RWPE1 (cell line): Measurements from ENCODE around the gene MIEF2.
"Not testable (repeated sequence)": the region's sequence is repeated elsewhere in the genome, so short reads cannot be mapped to it uniquely, and the experiment has no call there.

ENCODE experiments used
- CTCF ChIA-PET: fragments of 350-600 bp; sonication (Branson Sonifier 250); formaldehyde crosslinking; extraction: SDS; loops from one replicate; lab custom pipeline; 2021; lab: Yijun Ruan, JAX
- POLR2A ChIA-PET: fragments of 400-600 bp; formaldehyde crosslinking; extraction: SDS; loops from one replicate; lab custom pipeline; 2020; ENCODE audit warnings: antibody characterized with exemption; ENCODE audit not compliant: low non-redundant PET; lab: Yijun Ruan, JAX
- DNase-seq: peaks from one replicate; pipeline ENCODE4 v3.0.0; 2012; ENCODE audit warnings: low spot score
- H3K27ac ChIP-seq: fragments of 450-650 bp; 2 replicates; pipeline ENCODE4 v1.5.1; 2017
- TF ChIP-seq, protein P1 (sequence below): fragments of 450-650 bp; conservative IDR thresholded peaks from 2 replicates; pipeline ENCODE4 v1.5.1; 2017; ENCODE audit warnings: low read depth, mild to moderate bottlenecking

MIEF2 gene

DNA sequence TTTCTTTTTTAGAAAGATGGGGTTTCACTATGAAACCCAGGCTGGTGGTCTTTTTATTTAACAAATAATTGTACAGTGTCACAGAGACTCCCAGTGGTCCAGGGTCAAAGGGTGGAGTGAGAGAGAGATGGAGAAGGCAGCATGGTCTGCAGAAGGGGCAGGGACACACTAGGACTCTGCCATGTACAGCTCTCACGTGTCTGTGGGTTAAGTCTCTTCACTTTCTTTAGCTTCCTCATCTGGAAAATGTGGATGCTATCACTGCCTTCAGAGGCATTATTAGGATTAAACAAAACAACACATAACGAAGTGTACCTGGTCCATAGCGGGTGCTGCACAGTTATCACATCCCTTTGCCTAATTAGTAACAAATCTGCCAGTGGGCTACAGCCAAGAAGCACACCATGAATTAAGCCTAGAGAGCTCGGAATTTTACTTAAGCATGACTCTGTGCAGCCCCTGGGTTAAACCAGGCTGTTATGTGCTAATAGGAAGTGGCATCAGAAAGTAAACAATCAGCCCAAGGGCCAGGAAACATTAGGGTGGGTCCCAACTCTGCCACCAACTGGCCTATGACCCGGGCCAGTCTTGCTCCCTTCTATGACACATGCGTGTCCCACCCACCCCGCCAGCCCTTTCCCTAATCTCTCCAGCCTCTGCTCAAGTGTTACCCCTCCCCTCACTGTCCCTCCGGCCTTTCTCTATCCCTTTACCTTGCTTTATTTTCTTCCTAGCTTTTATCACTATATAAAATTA is 40.4 kb downstream of the MIEF2 start:
- no peak for DNase-seq
- POLR2A ChIA-PET: no interaction called here

DNA sequence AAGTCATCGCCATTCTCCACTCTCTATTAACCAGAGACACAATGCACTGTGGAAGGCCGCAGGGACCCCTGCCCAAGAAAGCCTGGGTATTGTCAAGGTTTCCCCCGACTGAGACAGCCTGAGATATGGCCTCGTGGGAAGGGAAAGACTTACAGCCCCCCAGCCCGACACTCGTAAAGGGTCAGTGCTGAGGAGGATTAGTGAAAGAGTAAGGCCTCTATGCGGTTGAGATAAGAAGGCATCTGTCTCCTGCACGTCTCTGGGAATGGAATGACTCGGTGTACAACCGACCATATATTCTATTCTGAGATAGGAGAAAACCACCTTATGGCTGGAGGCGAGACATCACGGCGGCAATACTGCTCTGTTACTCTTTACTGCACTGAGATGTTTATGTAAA is 42.7 kb downstream of the MIEF2 start:
- CTCF ChIA-PET, POLR2A ChIA-PET, DNase-seq, H3K27ac ChIP-seq: not testable (repeated sequence)

More for the DNA sequence above, 40.4 kb downstream of the MIEF2 start:
- CTCF ChIA-PET: no interaction called here
- TF ChIP-seq, protein P1, sequence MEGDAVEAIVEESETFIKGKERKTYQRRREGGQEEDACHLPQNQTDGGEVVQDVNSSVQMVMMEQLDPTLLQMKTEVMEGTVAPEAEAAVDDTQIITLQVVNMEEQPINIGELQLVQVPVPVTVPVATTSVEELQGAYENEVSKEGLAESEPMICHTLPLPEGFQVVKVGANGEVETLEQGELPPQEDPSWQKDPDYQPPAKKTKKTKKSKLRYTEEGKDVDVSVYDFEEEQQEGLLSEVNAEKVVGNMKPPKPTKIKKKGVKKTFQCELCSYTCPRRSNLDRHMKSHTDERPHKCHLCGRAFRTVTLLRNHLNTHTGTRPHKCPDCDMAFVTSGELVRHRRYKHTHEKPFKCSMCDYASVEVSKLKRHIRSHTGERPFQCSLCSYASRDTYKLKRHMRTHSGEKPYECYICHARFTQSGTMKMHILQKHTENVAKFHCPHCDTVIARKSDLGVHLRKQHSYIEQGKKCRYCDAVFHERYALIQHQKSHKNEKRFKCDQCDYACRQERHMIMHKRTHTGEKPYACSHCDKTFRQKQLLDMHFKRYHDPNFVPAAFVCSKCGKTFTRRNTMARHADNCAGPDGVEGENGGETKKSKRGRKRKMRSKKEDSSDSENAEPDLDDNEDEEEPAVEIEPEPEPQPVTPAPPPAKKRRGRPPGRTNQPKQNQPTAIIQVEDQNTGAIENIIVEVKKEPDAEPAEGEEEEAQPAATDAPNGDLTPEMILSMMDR: no peak
- H3K27ac ChIP-seq: no peak overlapping the region

DNA sequence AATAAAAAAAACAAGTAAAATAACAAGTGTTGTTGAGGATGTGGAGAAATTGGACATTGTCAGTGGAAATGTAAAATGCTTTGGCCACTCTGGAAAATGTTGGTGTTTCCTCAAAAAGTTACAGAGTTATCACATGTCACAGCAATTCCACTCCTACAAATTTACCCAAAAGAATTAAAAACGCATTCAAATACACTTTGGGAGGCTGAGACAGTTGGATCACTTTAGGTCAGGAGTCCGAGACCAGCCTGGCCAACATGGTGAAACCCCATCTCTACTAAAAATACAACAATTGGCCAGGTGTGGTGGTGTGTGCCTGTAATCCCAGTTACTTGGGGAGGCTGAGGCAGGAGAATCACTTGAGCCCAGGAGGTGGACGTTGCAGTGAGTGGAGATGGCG is 48.7 kb downstream of the MIEF2 start:
- no peak overlapping the region for H3K27ac ChIP-seq
- CTCF ChIA-PET: no interaction called here
- no peak for DNase-seq
- TF ChIP-seq, protein P1: no peak
- POLR2A ChIA-PET: no interaction called here

DNA sequence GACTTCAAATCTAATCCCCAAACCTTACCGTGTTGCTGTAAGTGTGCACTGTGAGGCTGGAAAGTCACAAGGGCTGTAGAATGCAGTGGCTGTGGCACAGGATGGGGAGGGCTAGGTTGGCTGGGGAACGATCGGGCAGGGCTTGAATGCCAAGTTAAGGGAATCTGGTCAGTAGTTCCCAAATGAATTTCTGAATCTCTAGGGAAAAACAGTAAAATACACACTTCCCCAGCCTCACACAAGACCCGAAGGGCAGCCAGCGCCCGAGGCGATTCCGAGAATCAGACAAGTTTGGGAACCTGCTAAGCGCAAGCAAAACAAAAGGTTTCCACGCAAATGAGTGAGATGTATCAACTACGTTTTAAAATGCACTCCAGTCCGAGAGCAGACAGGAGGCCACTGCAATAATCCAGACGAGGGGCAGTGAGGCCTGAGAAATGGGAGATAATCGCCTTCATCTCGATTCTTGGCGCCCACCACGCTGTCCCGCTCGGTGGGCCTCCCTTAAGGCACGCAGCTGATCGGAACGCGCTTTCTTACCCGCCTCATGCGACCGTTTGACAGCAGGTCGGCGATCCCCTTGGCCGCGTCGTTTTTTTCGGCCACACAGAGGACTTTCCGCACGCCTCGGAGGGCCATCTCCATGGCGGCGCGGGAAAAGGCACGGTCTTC is 53.7 kb downstream of the MIEF2 start:
- POLR2A ChIA-PET: no interaction called here

DNA sequence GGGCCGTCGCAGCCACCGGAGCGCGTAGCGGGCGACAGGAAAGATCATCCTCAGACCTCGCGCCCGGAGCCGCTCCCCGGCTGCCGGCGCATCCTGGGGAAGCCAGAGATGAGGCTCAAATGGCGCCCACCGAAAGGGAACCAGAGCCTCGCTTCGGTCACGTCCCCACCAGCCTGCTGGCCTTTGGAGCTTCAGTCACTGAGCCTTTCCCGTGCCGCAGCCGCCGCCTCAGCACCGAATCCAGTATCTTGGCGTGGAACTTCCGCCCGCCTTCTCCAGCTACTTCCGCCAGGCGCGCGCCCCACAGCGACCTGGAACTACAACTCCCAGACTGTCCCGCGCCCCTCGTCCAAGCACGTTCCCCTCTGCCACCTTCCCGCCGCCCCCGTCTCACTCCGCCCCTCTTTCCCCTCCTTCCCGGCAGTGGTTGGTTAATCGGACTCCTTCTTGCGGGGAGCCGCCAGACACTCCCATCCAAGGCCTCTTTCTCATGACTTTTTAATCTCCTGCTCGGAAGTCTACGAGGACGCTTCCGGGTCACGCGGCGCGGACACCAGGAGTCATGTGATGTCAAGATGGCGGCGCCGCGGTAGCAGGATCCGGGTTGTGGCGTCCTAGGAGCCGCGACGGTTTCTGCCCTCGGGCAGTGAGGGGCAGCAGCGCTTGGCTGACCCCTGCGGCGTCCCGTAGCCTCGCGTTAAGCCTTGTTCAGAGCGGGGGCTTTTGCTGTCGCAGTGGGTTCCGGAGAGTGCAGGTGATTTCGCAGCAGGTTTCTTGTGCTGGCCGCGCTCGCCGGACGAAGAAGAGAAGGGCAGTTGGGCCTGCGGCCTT is 54.5 kb downstream of the MIEF2 start, which contains the start of the genes SMCR8 and TOP3A:
Gene SMCR8 (plus strand): TSS at position 563 of the 831 bp plus-strand sequence. CDS start 497 bp downstream, outside the sequence.
Gene TOP3A (minus strand): TSS at position 264 of the 831 bp plus-strand sequence. CDS start 216 bp downstream, at position 48.
- TF ChIP-seq, protein P1: no peak
- peak; percentile 95 for DNase-seq
- CTCF ChIA-PET: interaction anchor here (0.6 kb wide), 1 partner anchor 48 kb away, joined by 7 read pairs; no protein-coding TSS in a partner anchor
- POLR2A ChIA-PET: no interaction called here
- H3K27ac ChIP-seq: peak within 1 kb of the TSS; percentile 87

More for the DNA sequence above, 53.7 kb downstream of the MIEF2 start:
- CTCF ChIA-PET: no interaction called here
- H3K27ac ChIP-seq: peak overlapping the region; percentile 87
- peak; percentile 16 for DNase-seq
- TF ChIP-seq, protein P1: no peak

DNA sequence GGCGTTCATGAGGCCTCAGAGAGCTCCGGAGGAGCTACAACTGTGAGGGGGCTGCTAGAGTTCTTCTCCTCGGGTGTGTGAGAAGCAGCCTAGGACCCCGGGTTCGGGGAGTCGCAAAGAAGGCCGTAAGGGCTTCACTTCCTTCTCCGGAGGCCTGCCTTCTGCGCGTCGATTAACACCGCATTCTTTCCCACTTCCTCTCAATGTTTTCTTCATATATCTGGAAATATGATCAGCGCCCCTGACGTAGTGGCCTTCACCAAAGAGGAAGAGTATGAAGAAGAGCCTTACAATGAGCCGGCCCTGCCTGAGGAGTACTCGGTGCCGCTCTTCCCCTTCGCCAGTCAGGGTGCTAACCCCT is 55.1 kb downstream of the MIEF2 start:
- H3K27ac ChIP-seq: peak overlapping the region; percentile 87
- CTCF ChIA-PET: no interaction called here
- DNase-seq: peak; percentile 9
- POLR2A ChIA-PET: no interaction called here
- TF ChIP-seq, protein P1: no peak
